Measurements from ENCODE around the gene KLF15.

The KLF15 gene

DNA sequence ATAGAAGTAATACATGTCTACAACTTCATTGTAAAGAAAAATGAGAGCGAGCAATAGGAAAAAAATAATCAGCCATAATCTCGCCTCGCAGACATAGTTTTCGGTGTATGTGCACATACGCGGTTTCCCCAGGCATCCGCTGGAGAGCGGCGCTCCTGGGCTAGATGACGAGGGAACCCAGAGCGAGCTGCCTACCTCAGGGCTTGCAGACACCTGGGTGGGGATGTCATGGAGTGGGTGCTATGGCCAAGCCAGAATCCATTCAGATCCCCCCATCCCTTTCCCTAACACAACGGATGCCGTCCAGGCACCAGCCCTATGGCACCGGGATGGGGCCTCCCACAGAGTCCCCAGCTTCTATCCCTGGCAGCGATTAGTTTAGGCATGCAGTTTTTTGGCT, 33.0 kb upstream of the KLF15 start:
- H3K4me1 ChIP-seq (ENCODE audit: control insufficient read depth, insufficient read depth, low read length), result peaks cover 6% of the 10 kb centered on the region
- H3K36me3 ChIP-seq (ENCODE audit: control insufficient read depth, insufficient read depth, low read length), result no peaks in the 10 kb centered on the region
- H3K27ac ChIP-seq (ENCODE audit: insufficient read depth, low read depth, low read length, poor library complexity, severe bottlenecking), result no peak overlapping the region
- H3K27me3 ChIP-seq (ENCODE audit: control insufficient read depth, insufficient read depth, low read length, poor library complexity, severe bottlenecking), result peaks cover 36% of the 10 kb centered on the region
- no peaks in the 10 kb centered on the region for H3K9me3 ChIP-seq (ENCODE audit: control insufficient read depth, low read length)
- no peak overlapping the region for H3K4me3 ChIP-seq (ENCODE audit: insufficient read depth, low read depth, low read length)
- WGBS, 2 experiments, result 93 to 95% methylated on average over 15 of the region's 15 CpGs

DNA sequence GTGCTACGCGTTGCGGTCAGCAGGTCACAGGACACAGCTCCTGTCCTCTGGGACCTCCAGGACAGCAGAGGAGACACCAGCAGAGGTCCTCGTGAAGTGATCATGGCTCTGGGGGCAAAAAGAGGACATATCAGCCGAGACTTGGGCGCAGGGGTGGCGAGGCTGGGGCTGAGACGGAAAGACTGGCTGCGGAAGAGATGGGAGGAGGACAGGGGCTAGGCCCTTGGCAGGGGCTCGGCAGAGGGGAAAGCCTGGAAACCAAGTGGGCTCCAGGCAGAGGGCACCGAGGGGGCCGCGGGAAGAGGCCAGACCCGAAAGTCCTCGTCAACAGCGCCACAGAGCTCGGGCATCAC, 32.6 kb upstream of the KLF15 start:
- WGBS, 2 experiments, result 80 to 83% methylated on average over 16 to 17 of the region's 17 CpGs
- H3K27me3 ChIP-seq (ENCODE audit: control insufficient read depth, insufficient read depth, low read length, poor library complexity, severe bottlenecking), result peaks cover 32% of the 10 kb centered on the region
- no peaks in the 10 kb centered on the region for H3K36me3 ChIP-seq (ENCODE audit: control insufficient read depth, insufficient read depth, low read length)
- H3K4me3 ChIP-seq (ENCODE audit: insufficient read depth, low read depth, low read length), result no peak overlapping the region
- H3K4me1 ChIP-seq (ENCODE audit: control insufficient read depth, insufficient read depth, low read length), result peaks cover 3% of the 10 kb centered on the region
- no peaks in the 10 kb centered on the region for H3K9me3 ChIP-seq (ENCODE audit: control insufficient read depth, low read length)
- no peak overlapping the region for H3K27ac ChIP-seq (ENCODE audit: insufficient read depth, low read depth, low read length, poor library complexity, severe bottlenecking)

DNA sequence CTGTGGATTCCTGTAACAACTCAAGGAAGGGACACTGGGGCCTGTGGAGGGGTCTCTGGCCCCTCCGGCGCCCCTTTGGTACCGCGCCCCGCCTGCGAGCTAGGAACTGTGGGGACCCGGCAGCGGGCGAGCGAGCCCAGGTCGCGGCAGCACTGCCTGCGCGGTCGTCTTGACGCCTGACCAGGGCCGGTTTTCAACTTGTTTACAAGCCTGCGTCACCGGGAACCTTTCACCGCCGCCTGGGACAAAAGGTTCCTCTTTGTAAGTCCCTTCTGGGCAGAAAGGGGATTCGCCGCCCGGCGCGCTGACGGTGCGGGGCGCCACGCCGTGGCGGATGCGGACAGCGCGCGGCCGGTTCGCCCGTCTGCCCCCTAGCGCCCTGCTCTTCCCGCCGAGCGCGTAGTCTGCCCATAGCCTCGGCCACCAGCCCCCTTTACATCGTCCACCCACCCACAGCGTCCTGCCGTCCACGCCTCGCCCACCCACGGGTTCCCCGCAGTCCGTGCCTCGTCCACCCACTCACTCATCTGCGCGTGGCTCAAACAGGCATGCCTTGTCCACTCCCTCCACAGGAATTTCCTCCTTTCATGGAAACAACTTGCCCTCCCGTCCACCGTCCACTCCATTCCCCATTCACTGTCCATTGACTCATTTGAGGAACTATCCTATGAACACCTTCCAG, 32.0 kb upstream of the KLF15 start:
- Histone ChIP-seq H3K27ac (ENCODE audit: insufficient read depth, low read depth, low read length, poor library complexity, severe bottlenecking) (peak overlapping the region; percentile 76), H3K36me3 (ENCODE audit: control insufficient read depth, insufficient read depth, low read length) (no peaks in the 10 kb centered on the region), H3K4me3 (ENCODE audit: insufficient read depth, low read depth, low read length) (peak overlapping the region; percentile 18), H3K4me1 (ENCODE audit: control insufficient read depth, insufficient read depth, low read length) (no peaks in the 10 kb centered on the region), H3K9me3 (ENCODE audit: control insufficient read depth, low read length) (no peaks in the 10 kb centered on the region), H3K27me3 (ENCODE audit: control insufficient read depth, insufficient read depth, low read length, poor library complexity, severe bottlenecking) (peaks cover 28% of the 10 kb centered on the region)
- WGBS, 2 experiments, result 6 to 7% methylated on average over 58 of the region's 58 CpGs

DNA sequence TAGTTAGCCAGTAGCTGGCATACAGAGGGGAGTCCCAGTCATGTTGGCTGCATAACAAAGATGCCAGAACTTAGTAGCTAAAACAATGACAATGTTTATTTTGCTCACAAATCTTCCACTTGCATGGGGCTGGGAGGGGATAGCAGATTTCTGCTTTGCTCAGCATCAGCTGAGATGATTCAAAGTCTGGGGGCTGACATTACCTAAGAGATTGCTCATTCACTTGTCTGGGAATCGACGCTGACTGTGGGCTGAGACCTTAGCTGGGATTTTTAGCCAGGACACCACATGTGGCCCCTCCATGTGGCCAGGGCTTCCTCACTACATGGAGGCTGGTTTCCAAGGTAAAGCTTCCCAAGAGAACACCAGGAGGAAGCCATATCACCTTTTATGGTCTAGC, 24.8 kb upstream of the KLF15 start:
- Histone ChIP-seq H3K4me1 (ENCODE audit: control insufficient read depth, insufficient read depth, low read length) (no peaks in the 10 kb centered on the region), H3K36me3 (ENCODE audit: control insufficient read depth, insufficient read depth, low read length) (no peaks in the 10 kb centered on the region)

DNA sequence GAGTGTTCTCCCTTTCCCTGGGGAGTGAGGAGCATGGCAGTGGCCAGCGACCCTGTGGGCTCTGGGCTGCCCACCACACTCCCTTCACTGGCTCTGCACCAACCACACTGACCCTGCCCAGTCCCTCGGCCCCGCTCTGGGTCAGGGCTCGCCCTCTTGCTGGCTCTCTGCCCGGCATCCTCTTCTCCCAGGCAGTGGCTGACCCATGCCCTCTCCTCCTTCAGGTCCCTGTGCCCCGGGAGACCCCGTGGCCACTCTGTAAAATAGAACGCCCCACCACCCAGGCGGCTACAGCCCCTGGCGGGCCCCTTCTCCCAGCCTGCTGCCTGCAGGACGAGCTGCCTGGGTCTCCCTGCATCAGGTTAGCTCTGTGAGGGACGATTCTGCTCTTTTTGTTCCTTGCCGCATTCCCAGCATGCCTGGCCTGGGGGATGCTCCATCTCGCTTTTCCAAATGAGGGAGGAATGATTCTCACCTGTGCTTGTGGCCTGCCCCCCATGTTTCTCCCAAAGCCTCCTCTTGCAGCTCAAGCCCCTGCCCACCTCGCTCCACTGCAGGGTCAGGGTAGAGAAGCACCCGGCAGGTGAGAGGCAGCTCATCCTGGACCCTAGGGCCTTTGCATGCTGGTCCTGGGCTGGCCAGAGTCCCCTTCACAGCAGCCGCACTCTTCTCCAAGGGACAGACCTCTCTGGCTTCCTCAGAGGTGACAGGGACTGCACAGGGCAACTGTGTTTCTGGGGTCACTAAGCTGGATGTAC, 23.0 kb upstream of the KLF15 start:
- no peaks in the 10 kb centered on the region for H3K27me3 ChIP-seq (ENCODE audit: control insufficient read depth, insufficient read depth, low read length, poor library complexity, severe bottlenecking)
- H3K27ac ChIP-seq (ENCODE audit: insufficient read depth, low read depth, low read length, poor library complexity, severe bottlenecking), result no peak overlapping the region
- H3K36me3 ChIP-seq (ENCODE audit: control insufficient read depth, insufficient read depth, low read length), result no peaks in the 10 kb centered on the region
- no peaks in the 10 kb centered on the region for H3K9me3 ChIP-seq (ENCODE audit: control insufficient read depth, low read length)
- H3K4me1 ChIP-seq (ENCODE audit: control insufficient read depth, insufficient read depth, low read length), result peaks cover 7% of the 10 kb centered on the region
- H3K4me3 ChIP-seq (ENCODE audit: insufficient read depth, low read depth, low read length), result no peak overlapping the region
- WGBS, 2 experiments, result 84 to 85% methylated on average over 17 of the region's 17 CpGs

More for the DNA sequence above, 24.8 kb upstream of the KLF15 start:
- Histone ChIP-seq H3K4me3 (ENCODE audit: insufficient read depth, low read depth, low read length) (no peak overlapping the region), H3K27ac (ENCODE audit: insufficient read depth, low read depth, low read length, poor library complexity, severe bottlenecking) (no peak overlapping the region), H3K27me3 (ENCODE audit: control insufficient read depth, insufficient read depth, low read length, poor library complexity, severe bottlenecking) (no peaks in the 10 kb centered on the region), H3K9me3 (ENCODE audit: control insufficient read depth, low read length) (no peaks in the 10 kb centered on the region)
- 42 to 44% methylated on average over 2 of the region's 2 CpGs for WGBS, 2 experiments

DNA sequence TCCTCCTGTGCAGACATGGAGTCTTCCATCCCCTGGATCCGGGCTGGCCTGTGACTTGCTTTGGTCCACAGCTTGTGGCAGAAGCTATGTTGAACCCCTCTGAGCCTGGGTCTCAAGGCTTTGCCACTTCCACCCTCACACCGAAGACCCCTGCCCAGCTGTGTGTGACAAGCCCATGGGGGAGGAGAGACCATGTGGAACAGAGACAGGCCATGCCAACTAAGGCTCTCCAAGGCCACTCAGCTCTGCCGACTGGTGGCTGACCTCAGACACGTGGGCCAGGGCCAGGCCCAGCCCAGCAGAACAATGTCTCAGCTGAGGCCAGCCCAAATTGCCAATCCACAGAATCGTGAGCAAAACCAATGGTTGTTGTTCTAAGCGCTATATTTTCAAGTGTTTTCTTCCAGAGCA, 21.1 kb upstream of the KLF15 start:
- peaks cover 7% of the 10 kb centered on the region for H3K4me1 ChIP-seq (ENCODE audit: control insufficient read depth, insufficient read depth, low read length)
- no peak overlapping the region for H3K27ac ChIP-seq (ENCODE audit: insufficient read depth, low read depth, low read length, poor library complexity, severe bottlenecking)
- H3K9me3 ChIP-seq (ENCODE audit: control insufficient read depth, low read length), result no peaks in the 10 kb centered on the region
- WGBS, 2 experiments, result 93 to 95% methylated on average over 6 of the region's 6 CpGs
- H3K27me3 ChIP-seq (ENCODE audit: control insufficient read depth, insufficient read depth, low read length, poor library complexity, severe bottlenecking), result no peaks in the 10 kb centered on the region
- no peak overlapping the region for H3K4me3 ChIP-seq (ENCODE audit: insufficient read depth, low read depth, low read length)
- no peaks in the 10 kb centered on the region for H3K36me3 ChIP-seq (ENCODE audit: control insufficient read depth, insufficient read depth, low read length)

DNA sequence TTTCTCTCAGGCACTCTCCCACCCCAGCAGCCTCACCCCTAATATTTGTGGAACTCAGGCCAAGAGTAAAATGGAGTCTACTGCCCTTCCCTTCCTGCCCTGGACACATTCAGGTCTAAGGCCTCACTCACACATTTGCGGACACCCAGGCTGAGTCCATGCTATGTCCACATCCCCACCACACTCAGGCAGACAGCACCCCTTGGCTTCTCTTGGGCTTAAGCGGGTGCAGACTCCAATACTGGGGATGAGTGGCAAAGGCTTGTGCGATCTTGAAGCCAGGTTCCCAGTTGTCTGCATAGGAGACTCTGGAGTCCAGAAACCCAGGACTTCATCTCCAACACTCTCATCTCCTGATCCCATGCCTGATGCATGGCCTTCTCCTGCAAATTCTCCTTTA, 20.0 kb upstream of the KLF15 start:
- Histone ChIP-seq H3K9me3 (ENCODE audit: control insufficient read depth, low read length) (no peaks in the 10 kb centered on the region), H3K36me3 (ENCODE audit: control insufficient read depth, insufficient read depth, low read length) (no peaks in the 10 kb centered on the region), H3K27ac (ENCODE audit: insufficient read depth, low read depth, low read length, poor library complexity, severe bottlenecking) (no peak overlapping the region), H3K27me3 (ENCODE audit: control insufficient read depth, insufficient read depth, low read length, poor library complexity, severe bottlenecking) (no peaks in the 10 kb centered on the region), H3K4me3 (ENCODE audit: insufficient read depth, low read depth, low read length) (no peak overlapping the region), H3K4me1 (ENCODE audit: control insufficient read depth, insufficient read depth, low read length) (peaks cover 7% of the 10 kb centered on the region)
- 96 to 98% methylated on average over 3 of the region's 3 CpGs for WGBS, 2 experiments

DNA sequence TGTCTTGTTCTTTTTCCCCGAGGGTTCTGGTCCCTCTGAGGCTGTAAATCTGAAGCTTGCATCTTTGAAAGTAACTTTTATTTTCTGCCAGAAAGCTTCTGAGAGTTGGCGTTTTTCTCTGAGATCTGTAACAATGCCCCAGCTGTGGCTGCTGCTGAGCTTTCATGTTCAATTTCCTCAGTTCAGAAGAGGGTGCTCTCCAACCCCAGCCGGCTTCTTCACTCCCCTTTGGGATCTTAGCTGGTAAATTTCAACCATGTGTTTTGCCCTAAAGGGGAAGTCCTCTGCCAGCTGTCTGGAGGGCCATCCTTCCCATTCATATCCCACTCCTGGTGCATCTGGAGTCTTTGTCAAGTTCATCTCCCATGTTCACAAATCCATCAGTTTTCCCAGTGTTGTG, 19.2 kb upstream of the KLF15 start:
- H3K4me1 ChIP-seq (ENCODE audit: control insufficient read depth, insufficient read depth, low read length), result peaks cover 7% of the 10 kb centered on the region
- no peak overlapping the region for H3K4me3 ChIP-seq (ENCODE audit: insufficient read depth, low read depth, low read length)
- no peaks in the 10 kb centered on the region for H3K9me3 ChIP-seq (ENCODE audit: control insufficient read depth, low read length)
- 55 to 58% methylated on average over 3 of the region's 3 CpGs for WGBS, 2 experiments
- H3K27ac ChIP-seq (ENCODE audit: insufficient read depth, low read depth, low read length, poor library complexity, severe bottlenecking), result no peak overlapping the region
- no peaks in the 10 kb centered on the region for H3K27me3 ChIP-seq (ENCODE audit: control insufficient read depth, insufficient read depth, low read length, poor library complexity, severe bottlenecking)
- no peaks in the 10 kb centered on the region for H3K36me3 ChIP-seq (ENCODE audit: control insufficient read depth, insufficient read depth, low read length)

DNA sequence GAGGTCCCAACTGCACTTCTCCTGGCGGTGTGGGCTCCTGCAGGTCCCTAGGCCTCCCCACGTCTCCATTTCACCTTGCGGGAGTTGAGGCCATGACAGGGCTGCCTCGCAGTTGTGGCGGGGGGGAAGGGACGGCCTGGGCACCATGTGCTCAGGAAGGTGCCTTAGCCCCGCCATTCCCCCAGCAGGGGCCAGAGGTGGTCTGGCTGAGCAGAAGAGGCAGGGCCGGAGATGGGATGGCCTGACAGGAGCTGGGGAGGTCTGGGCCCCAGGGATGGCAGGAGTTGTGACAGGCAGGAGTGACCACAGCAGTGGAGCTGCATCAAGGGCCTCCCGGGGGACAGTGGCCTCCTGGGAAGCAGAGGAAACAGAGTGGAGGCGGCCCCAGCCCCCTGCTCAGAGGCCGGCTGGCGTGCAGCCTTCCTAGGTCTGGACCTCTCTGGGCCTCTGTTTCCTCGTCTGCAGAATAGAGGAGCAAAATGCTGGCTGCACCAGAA, 18.7 kb upstream of the KLF15 start:
- Histone ChIP-seq H3K27ac (ENCODE audit: insufficient read depth, low read depth, low read length, poor library complexity, severe bottlenecking) (no peak overlapping the region), H3K27me3 (ENCODE audit: control insufficient read depth, insufficient read depth, low read length, poor library complexity, severe bottlenecking) (no peaks in the 10 kb centered on the region), H3K9me3 (ENCODE audit: control insufficient read depth, low read length) (no peaks in the 10 kb centered on the region), H3K4me3 (ENCODE audit: insufficient read depth, low read depth, low read length) (no peak overlapping the region), H3K36me3 (ENCODE audit: control insufficient read depth, insufficient read depth, low read length) (no peaks in the 10 kb centered on the region), H3K4me1 (ENCODE audit: control insufficient read depth, insufficient read depth, low read length) (peaks cover 7% of the 10 kb centered on the region)
- 80 to 81% methylated on average over 13 of the region's 13 CpGs for WGBS, 2 experiments

DNA sequence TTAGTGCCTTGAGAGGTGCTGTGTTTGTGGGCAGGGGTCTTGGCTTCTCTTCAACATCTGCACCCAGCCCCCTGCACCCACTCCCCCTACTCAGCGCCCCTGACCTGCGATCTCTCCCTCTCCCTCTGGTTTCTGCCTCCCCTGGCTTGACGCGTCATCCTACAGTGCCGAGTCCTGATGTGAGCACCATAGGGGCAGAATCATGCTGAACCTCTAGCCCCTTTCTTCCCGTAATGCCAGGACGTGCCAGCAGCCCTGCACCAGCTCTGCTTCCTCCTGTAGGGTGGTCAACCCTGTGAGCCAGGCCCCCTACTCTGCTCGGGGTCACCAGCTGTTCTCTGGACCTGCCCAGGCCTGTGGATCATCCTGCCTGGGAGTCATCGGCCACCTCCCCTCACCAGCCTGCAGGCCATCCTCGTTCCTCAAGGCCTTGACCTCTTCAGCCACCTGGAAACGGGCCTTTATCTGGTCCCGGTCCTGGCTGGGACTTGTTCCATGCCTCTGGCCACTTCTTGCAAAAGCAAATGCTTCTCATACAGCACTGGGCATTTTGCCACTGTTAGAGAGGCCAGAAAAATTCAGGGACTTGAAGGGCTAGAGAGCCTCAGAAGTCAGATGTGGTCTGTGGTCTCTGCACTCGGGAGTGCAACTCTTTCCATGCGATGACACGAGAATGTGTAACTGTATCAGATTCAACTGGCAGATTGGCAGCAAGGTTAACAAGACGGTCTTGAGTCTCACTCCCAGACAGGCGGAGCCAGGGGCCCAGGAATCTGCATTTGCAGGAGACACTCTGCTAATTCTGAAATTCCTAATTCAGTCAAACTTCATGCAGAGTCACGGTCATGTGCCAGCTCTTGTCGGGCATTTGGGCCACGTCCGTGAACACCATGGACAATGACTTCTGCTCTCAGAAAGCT, 16.7 kb upstream of the KLF15 start:
- Histone ChIP-seq H3K27me3 (ENCODE audit: control insufficient read depth, insufficient read depth, low read length, poor library complexity, severe bottlenecking) (no peaks in the 10 kb centered on the region), H3K27ac (ENCODE audit: insufficient read depth, low read depth, low read length, poor library complexity, severe bottlenecking) (no peak overlapping the region), H3K9me3 (ENCODE audit: control insufficient read depth, low read length) (no peaks in the 10 kb centered on the region), H3K4me1 (ENCODE audit: control insufficient read depth, insufficient read depth, low read length) (peaks cover 7% of the 10 kb centered on the region), H3K36me3 (ENCODE audit: control insufficient read depth, insufficient read depth, low read length) (no peaks in the 10 kb centered on the region), H3K4me3 (ENCODE audit: insufficient read depth, low read depth, low read length) (no peak overlapping the region)
- WGBS, 2 experiments, result 93% methylated on average over 21 of the region's 21 CpGs

Data from ectodermal cell (in vitro differentiated cells).